Tibial nerve (tissue), 4 donors: ENCODE results near the gene DMD. TPM values are rescaled to one million over a fixed set of nuclear protein-coding genes. Genes with fewer than 3 reads are reported as not detected.

ENCODE experiments used
- DNase-seq, 2 donors: peaks; one replicate each; pipeline ENCODE4 v3.0.0-alpha.2; 2019; ENCODE audit warnings: low spot score in 2 of 2
- H3K27ac ChIP-seq, 4 donors: fragments of 200-600 bp; sonication (generic) in 3 of 4; one replicate each; pipeline ENCODE4 v1.5.1; 2017 to 2019; ENCODE audit warnings: mild to moderate bottlenecking in 1 of 4
- H3K27me3 ChIP-seq, 2 donors: fragments of 200-600 bp; sonication (generic) in 1 of 2; one replicate each; pipeline versions ENCODE4 v1.5.1 to v1.6.0; 2017 to 2019
- H3K36me3 ChIP-seq, 3 donors: fragments of 200-600 bp; sonication (generic); one replicate each; pipeline ENCODE4 v1.5.1; 2018 to 2019
- H3K4me1 ChIP-seq, 4 donors: fragments of 200-600 bp; sonication (generic) in 3 of 4; one replicate each; pipeline ENCODE4 v1.5.1; 2017 to 2019
- H3K4me3 ChIP-seq, 4 donors: fragments of 200-600 bp; sonication (generic) in 3 of 4; one replicate each; pipeline ENCODE4 v1.5.1; 2017 to 2019; ENCODE audit warnings: mild to moderate bottlenecking in 1 of 4, moderate library complexity in 1 of 4
- H3K9me3 ChIP-seq, 4 donors: fragments of 200-600 bp; sonication (generic) in 3 of 4; one replicate each; pipeline ENCODE4 v1.5.1; 2017 to 2019
- EP300 ChIP-seq, 2 donors: sonication (generic); formaldehyde crosslinking; IDR thresholded peaks; one replicate each; pipeline ENCODE4 v1.6.1; 2017; ENCODE audit warnings: antibody characterized with exemption in 2 of 2, mild to moderate bottlenecking in 1 of 2
- POLR2A ChIP-seq, 2 donors: fragments of 450-650 bp; IDR thresholded peaks; one replicate each; pipeline ENCODE4 v1.6.1; 2017; ENCODE audit warnings: antibody characterized with exemption in 2 of 2, mild to moderate bottlenecking in 2 of 2, moderate library complexity in 2 of 2
- WGBS, 2 donors: methylation state at CpG; one replicate each; pipeline ENCODE4 v1.1.5; 2018; 5-methylcytosine and 5-hydroxymethylcytosine counted together
- total RNA-seq, 4 donors: library from RNA; depleted of rRNA; stranded (reverse); fragments of >200 nt; gene quantifications; one replicate each; pipeline ENCODE4 v1.1.0, GENCODE V29; 2016
- TF ChIP-seq, protein P1 (sequence below), 5 experiments: fragments of 200-600 bp in 3 of 5; fragments of 450-650 bp in 2 of 5; sonication (generic) in 3 of 5; IDR thresholded peaks; one replicate each; pipeline ENCODE4 v1.5.1; 2016 to 2019; ENCODE audit warnings: antibody characterized with exemption in 5 of 5, mild to moderate bottlenecking in 3 of 5, moderate library complexity in 2 of 5

The DMD gene
- total RNA-seq, 4 donors from 2014 or later, result 156 to 345 (median 245) TPM

DNA sequence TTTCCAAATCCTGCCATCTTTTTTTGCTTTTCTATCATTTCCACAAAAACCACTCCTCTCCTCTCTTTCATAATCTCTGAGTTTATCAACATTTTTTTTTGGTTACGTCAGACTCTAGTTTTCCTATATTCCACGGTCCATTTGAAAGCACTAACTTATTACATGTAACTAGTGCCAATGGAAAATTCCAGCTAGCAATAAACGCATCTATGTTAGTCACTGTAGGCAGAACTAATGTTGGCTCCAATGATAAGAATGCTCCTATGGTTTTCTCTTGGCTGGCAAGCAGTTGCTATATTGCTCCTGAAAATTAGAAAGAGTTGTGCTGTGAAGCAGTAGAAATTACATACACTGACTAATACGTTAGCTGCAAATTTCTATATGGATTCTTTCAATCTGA is 1504.9 kb downstream of the DMD start:
- WGBS, 2 donors, result 44% methylated on average over 4 of the region's 4 CpGs
- no peak overlapping the region for H3K4me3 ChIP-seq
- TF ChIP-seq, protein P1, sequence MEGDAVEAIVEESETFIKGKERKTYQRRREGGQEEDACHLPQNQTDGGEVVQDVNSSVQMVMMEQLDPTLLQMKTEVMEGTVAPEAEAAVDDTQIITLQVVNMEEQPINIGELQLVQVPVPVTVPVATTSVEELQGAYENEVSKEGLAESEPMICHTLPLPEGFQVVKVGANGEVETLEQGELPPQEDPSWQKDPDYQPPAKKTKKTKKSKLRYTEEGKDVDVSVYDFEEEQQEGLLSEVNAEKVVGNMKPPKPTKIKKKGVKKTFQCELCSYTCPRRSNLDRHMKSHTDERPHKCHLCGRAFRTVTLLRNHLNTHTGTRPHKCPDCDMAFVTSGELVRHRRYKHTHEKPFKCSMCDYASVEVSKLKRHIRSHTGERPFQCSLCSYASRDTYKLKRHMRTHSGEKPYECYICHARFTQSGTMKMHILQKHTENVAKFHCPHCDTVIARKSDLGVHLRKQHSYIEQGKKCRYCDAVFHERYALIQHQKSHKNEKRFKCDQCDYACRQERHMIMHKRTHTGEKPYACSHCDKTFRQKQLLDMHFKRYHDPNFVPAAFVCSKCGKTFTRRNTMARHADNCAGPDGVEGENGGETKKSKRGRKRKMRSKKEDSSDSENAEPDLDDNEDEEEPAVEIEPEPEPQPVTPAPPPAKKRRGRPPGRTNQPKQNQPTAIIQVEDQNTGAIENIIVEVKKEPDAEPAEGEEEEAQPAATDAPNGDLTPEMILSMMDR (IDR thresholded peaks at IDR 0.05), result no peak
- no peak for TF ChIP-seq EP300 (IDR thresholded peaks at IDR 0.05)
- TF ChIP-seq POLR2A (IDR thresholded peaks at IDR 0.05), result no peak
- H3K36me3 ChIP-seq, result no peaks in the 10 kb centered on the region
- no peak overlapping the region for H3K27ac ChIP-seq
- DNase-seq, result no peak
- peaks cover 0 to 8% of the 10 kb centered on the region in 2 donors for H3K27me3 ChIP-seq
- no peaks in the 10 kb centered on the region for H3K4me1 ChIP-seq
- H3K9me3 ChIP-seq, result no peaks in the 10 kb centered on the region

DNA sequence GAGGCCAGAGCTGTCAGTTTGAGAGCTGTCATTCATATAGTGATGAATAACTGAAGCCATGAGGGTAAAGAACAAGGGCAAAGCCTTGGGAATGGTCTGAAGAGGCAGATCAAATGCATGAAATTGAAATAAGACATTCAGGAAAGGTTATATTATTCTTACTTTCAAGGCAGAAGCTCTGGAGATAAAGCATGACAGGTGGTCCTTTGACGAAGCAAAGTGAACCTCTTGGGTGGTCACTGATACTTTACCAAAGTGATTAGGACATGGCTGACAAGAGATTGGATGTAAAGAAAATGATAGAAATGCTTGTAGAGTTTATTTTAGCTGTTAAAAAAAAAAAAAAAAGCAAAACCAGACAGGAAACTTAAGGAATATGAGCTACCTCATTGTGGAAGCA is 1505.5 kb downstream of the DMD start:
- WGBS, 2 donors, result 85 to 95% methylated on average over 1 of the region's 1 CpG
- TF ChIP-seq EP300 (IDR thresholded peaks at IDR 0.05) (no peak), POLR2A (IDR thresholded peaks at IDR 0.05) (no peak)
- TF ChIP-seq, protein P1 (IDR thresholded peaks at IDR 0.05), result no peak
- H3K36me3 ChIP-seq, result no peaks in the 10 kb centered on the region

DNA sequence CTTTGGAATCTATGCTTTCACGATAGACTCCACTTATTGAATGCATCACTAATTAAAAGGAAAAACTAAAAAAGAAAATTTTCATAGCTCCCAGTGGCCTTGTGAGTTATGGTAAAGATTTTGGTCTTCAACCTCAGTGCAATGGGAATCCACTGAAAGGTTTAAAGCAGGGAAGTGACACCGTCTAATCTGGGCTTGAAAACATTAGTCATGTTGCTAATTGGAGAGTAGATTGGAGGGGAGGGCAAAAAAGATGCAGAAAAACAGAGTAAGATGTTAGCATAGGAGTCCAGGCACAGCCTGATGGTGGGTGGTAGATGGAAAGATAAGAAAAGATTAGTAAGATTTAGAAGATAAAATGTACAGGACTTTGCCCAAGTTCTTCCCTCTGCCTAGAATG is 1506.4 kb downstream of the DMD start:
- Histone ChIP-seq H3K4me1 (no peaks in the 10 kb centered on the region), H3K9me3 (no peaks in the 10 kb centered on the region), H3K27ac (no peak overlapping the region), H3K27me3 (peaks cover 0 to 11% of the 10 kb centered on the region in 2 donors), H3K4me3 (no peak overlapping the region), H3K36me3 (no peaks in the 10 kb centered on the region)
- TF ChIP-seq, protein P1 (IDR thresholded peaks at IDR 0.05), result no peak
- TF ChIP-seq POLR2A (IDR thresholded peaks at IDR 0.05) (no peak), EP300 (IDR thresholded peaks at IDR 0.05) (no peak)
- DNase-seq, result no peak
- WGBS, 2 donors, result 69 to 90% methylated on average over 2 of the region's 2 CpGs

More for the DNA sequence above, 1505.5 kb downstream of the DMD start:
- no peak for DNase-seq
- Histone ChIP-seq H3K27ac (no peak overlapping the region), H3K27me3 (peaks cover 0 to 11% of the 10 kb centered on the region in 2 donors), H3K4me3 (no peak overlapping the region), H3K4me1 (no peaks in the 10 kb centered on the region), H3K9me3 (no peaks in the 10 kb centered on the region)

DNA sequence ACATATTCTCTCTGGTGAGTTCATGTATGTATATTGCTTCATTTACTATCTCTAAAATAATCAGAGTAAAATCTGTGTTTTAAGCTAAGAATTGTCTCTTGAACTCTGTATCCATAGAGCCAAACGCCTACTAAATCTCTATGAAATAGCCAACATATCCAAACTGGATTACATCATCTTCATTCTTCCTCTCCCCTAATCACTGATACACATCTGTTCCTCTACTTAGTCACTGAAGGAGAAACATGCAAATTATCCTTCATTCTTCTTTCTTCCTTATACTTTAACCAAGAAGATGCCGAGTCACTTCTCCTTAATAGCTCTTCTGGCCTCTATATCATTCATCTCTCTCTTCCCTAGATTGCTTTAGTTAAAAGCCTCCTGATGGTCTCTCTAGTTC is 1509.1 kb downstream of the DMD start:
- no peaks in the 10 kb centered on the region for H3K9me3 ChIP-seq
- H3K36me3 ChIP-seq, result no peaks in the 10 kb centered on the region
- no peak overlapping the region for H3K4me3 ChIP-seq
- WGBS, 2 donors, result 19 to 52% methylated on average over 2 of the region's 2 CpGs
- TF ChIP-seq EP300 (IDR thresholded peaks at IDR 0.05), result no peak
- TF ChIP-seq, protein P1 (IDR thresholded peaks at IDR 0.05), result no peak
- TF ChIP-seq POLR2A (IDR thresholded peaks at IDR 0.05), result no peak
- no peaks in the 10 kb centered on the region for H3K4me1 ChIP-seq
- H3K27me3 ChIP-seq, result peaks cover 0 to 11% of the 10 kb centered on the region in 2 donors
- no peak for DNase-seq
- H3K27ac ChIP-seq, result no peak overlapping the region

DNA sequence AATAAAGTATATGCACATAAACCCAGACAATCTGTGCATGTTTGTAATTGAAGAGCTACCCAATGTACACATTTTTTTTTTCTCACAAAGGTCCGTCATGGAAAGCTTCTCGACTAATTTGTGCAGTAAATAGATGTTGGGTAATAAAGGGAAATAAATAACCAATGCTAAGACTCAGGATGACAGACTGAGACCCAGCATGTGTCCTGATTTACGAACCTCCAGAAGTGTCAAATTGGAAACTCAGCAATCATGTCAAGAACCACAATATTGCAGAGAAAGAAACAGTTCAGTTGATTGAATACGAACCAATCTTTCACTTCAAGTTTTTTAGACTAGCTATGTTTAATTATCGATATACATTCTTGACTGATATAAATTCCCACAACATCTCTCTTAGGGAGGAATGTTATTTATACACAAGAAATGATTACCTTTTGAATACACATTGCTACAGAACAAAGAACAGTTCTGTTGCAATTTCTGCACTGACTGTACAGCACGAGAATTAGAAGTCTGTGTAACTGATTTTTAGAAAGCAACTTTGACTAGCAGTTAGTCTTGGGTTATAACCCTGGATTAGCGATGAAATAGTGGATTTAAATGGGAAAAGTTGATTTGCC is 1513.9 kb downstream of the DMD start:
- H3K4me1 ChIP-seq, result no peaks in the 10 kb centered on the region
- TF ChIP-seq POLR2A (IDR thresholded peaks at IDR 0.05) (no peak), EP300 (IDR thresholded peaks at IDR 0.05) (no peak)
- TF ChIP-seq, protein P1 (IDR thresholded peaks at IDR 0.05), result no peak
- peaks cover 0 to 5% (median 2%) of the 10 kb centered on the region in 4 donors for H3K9me3 ChIP-seq
- H3K4me3 ChIP-seq, result no peak overlapping the region
- H3K36me3 ChIP-seq, result no peaks in the 10 kb centered on the region
- 40 to 55% methylated on average over 7 of the region's 7 CpGs for WGBS, 2 donors
- no peak overlapping the region for H3K27ac ChIP-seq
- peaks cover 0 to 3% of the 10 kb centered on the region in 2 donors for H3K27me3 ChIP-seq
- DNase-seq, result no peak
